Gastrocnemius medialis (tissue), 4 donors: ENCODE data around the gene SYT17.

Experiments used
- POLR2A ChIP-seq, 2 donors: fragments of 450-650 bp; IDR thresholded peaks; one replicate each; pipeline ENCODE4 v1.6.1; 2017; ENCODE audit warnings: antibody characterized with exemption in 2 of 2, mild to moderate bottlenecking in 2 of 2, moderate library complexity in 2 of 2
- TF ChIP-seq, protein P1 (sequence below), 5 experiments: fragments of 450-650 bp in 3 of 5; fragments of 200-600 bp in 2 of 5; sonication (generic) in 2 of 5; IDR thresholded peaks in 4 of 5; conservative IDR thresholded peaks in 1 of 5; 1 replicate in 4 of 5; 2 replicates in 1 of 5; pipeline ENCODE4 v1.5.1; 2016 to 2019; ENCODE audit warnings: antibody characterized with exemption in 5 of 5, mild to moderate bottlenecking in 3 of 5, moderate library complexity in 3 of 5

DNA sequence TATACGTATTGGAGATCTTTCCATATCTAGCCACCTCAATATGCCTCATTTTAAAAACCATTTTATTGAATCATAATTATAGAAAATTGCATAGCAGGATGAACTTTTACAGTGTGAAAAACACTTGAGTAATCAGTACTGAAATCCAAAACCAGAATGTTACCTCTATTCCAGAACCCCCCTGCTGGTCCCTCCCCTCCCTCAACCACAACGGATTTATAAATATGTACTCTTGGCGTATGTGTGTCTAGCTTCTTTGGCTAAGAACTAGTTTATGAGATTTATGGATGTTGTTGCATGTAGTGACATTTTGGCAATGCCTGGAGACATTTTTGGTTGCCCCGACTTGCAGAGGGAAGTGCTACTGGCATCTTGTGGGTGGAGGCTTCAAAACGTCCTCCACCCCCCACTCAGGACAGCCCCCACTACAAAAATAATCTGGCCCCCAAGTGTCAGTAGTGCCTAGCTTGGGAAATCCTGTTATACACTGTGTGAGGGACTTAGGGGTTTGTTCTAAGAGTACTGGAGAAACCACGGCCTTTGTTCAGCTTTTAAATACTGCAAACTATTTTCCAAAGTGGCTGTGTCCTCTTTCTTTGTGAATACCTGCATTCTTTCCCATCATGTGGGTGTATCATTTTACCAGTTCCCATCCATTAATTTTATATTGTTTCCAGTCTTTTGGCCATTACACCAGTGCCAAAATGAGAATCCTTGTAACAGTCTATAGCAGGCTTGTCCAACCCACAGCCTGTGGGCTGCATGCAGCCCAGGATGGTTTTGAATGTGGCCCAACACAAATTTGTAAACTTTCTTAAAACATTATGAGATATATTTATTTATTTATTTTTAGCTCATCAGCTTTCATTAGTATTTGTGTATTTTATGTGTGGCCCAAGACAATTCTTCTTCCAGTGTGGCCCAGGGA is 30.6 kb upstream of the SYT17 start:
- TF ChIP-seq, protein P1, sequence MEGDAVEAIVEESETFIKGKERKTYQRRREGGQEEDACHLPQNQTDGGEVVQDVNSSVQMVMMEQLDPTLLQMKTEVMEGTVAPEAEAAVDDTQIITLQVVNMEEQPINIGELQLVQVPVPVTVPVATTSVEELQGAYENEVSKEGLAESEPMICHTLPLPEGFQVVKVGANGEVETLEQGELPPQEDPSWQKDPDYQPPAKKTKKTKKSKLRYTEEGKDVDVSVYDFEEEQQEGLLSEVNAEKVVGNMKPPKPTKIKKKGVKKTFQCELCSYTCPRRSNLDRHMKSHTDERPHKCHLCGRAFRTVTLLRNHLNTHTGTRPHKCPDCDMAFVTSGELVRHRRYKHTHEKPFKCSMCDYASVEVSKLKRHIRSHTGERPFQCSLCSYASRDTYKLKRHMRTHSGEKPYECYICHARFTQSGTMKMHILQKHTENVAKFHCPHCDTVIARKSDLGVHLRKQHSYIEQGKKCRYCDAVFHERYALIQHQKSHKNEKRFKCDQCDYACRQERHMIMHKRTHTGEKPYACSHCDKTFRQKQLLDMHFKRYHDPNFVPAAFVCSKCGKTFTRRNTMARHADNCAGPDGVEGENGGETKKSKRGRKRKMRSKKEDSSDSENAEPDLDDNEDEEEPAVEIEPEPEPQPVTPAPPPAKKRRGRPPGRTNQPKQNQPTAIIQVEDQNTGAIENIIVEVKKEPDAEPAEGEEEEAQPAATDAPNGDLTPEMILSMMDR (IDR thresholded peaks at IDR 0.05 in 4 of 5, conservative IDR thresholded peaks at IDR 0.05 in 1 of 5): no peak
- TF ChIP-seq POLR2A (IDR thresholded peaks at IDR 0.05): no peak
